ENCODE data around the gene C1RL. TPM values are rescaled to one million over a fixed set of nuclear protein-coding genes. Genes with fewer than 3 reads are reported as not detected.

The C1RL gene
- polyA plus RNA-seq, 1 experiment: 45.3 TPM

GRCh38 chr12:7154901-7155470, 46.0 kb upstream of the C1RL start:
- ChIA-PET POLR2A (interaction anchor here (0.5 kb wide), 1 partner anchor 781 kb away, joined by 3 read pairs; no protein-coding TSS in a partner anchor), CTCF (interaction anchor here (1.3 to 3.6 kb wide), 4 partner anchors 9 to 41 kb away, joined by 3 to 33 read pairs (median 8); no protein-coding TSS in a partner anchor)
- DNase-seq (ENCODE audit: low read depth, low spot score): no peak
- H3K4me3 ChIP-seq (ENCODE audit: low read depth, low read length): no peak overlapping the region
- H3K9me3 ChIP-seq (ENCODE audit: control insufficient read depth, insufficient read depth, low read length): no peaks in the 10 kb centered on the region
- H3K27me3 ChIP-seq (ENCODE audit: control insufficient read depth, insufficient read depth, low read length): no peaks in the 10 kb centered on the region
- TF ChIP-seq CTCF (IDR thresholded peaks at IDR 0.05; ENCODE audit: low read depth, low read length): no peak
- no peak overlapping the region for H3K27ac ChIP-seq (ENCODE audit: low read depth, low read length)

GRCh38 chr12:7154042-7154441, 45.0 kb upstream of the C1RL start:
- TF ChIP-seq CTCF (IDR thresholded peaks at IDR 0.05; ENCODE audit: low read depth, low read length): no peak
- no peaks in the 10 kb centered on the region for H3K9me3 ChIP-seq (ENCODE audit: control insufficient read depth, insufficient read depth, low read length)
- H3K27me3 ChIP-seq (ENCODE audit: control insufficient read depth, insufficient read depth, low read length): no peaks in the 10 kb centered on the region
- H3K4me3 ChIP-seq (ENCODE audit: low read depth, low read length): no peak overlapping the region
- H3K27ac ChIP-seq (ENCODE audit: low read depth, low read length): no peak overlapping the region
- ChIA-PET POLR2A (no interaction called here), CTCF (interaction anchor here (1.4 to 3.6 kb wide), 3 partner anchors 9 to 40 kb away, joined by 3 to 33 read pairs (median 11); no protein-coding TSS in a partner anchor)
- no peak for DNase-seq (ENCODE audit: low read depth, low spot score)

GRCh38 chr12:7152818-7153217, 43.8 kb upstream of the C1RL start:
- no peak overlapping the region for H3K4me3 ChIP-seq (ENCODE audit: low read depth, low read length)
- no peaks in the 10 kb centered on the region for H3K9me3 ChIP-seq (ENCODE audit: control insufficient read depth, insufficient read depth, low read length)
- no peak overlapping the region for H3K27ac ChIP-seq (ENCODE audit: low read depth, low read length)
- H3K27me3 ChIP-seq (ENCODE audit: control insufficient read depth, insufficient read depth, low read length): no peaks in the 10 kb centered on the region
- CTCF ChIA-PET: interaction anchor here (3.6 kb wide), 1 partner anchor 8 kb away, joined by 33 read pairs; no protein-coding TSS in a partner anchor
- POLR2A ChIA-PET: no interaction called here
- DNase-seq (ENCODE audit: low read depth, low spot score): no peak
- TF ChIP-seq CTCF (IDR thresholded peaks at IDR 0.05; ENCODE audit: low read depth, low read length): no peak

GRCh38 chr12:7151532-7151931, 42.5 kb upstream of the C1RL start:
- H3K4me3 ChIP-seq (ENCODE audit: low read depth, low read length): no peak overlapping the region
- TF ChIP-seq CTCF (IDR thresholded peaks at IDR 0.05; ENCODE audit: low read depth, low read length): no peak
- ChIA-PET POLR2A (no interaction called here), CTCF (no interaction called here)
- H3K27ac ChIP-seq (ENCODE audit: low read depth, low read length): no peak overlapping the region
- no peak for DNase-seq (ENCODE audit: low read depth, low spot score)
- H3K9me3 ChIP-seq (ENCODE audit: control insufficient read depth, insufficient read depth, low read length): no peaks in the 10 kb centered on the region
- no peaks in the 10 kb centered on the region for H3K27me3 ChIP-seq (ENCODE audit: control insufficient read depth, insufficient read depth, low read length)

GRCh38 chr12:7150841-7151240, 41.8 kb upstream of the C1RL start:
- ChIA-PET CTCF (interaction anchor here (0.6 kb wide), 2 partner anchors 38 to 786 kb away, joined by 3 to 5 read pairs; no protein-coding TSS in a partner anchor), POLR2A (no interaction called here)
- DNase-seq (ENCODE audit: low read depth, low spot score): no peak
- no peak for TF ChIP-seq CTCF (IDR thresholded peaks at IDR 0.05; ENCODE audit: low read depth, low read length)
- no peak overlapping the region for H3K4me3 ChIP-seq (ENCODE audit: low read depth, low read length)
- H3K27me3 ChIP-seq (ENCODE audit: control insufficient read depth, insufficient read depth, low read length): no peaks in the 10 kb centered on the region
- H3K9me3 ChIP-seq (ENCODE audit: control insufficient read depth, insufficient read depth, low read length): no peaks in the 10 kb centered on the region
- H3K27ac ChIP-seq (ENCODE audit: low read depth, low read length): no peak overlapping the region
